Measurements from ENCODE around the gene SOCS6. TPM values are rescaled to one million over a fixed set of nuclear protein-coding genes. Genes with fewer than 3 reads are reported as not detected.

SOCS6 gene
- total and polyA plus RNA-seq, 2 of the 13 experiments (the other 11 are each of a cell fraction or from before 2014, with no cell fraction given), result 18.6 to 38.3 TPM

GRCh38 chr18:70335892-70336726 is 47.3 kb downstream of the SOCS6 start (continued):
- TF ChIP-seq ZNF749 (CRISPR knock-in tag; IDR thresholded peaks at IDR 0.05; ENCODE audit: borderline replicate concordance) (no peak), ZNF124 (CRISPR knock-in tag; IDR thresholded peaks at IDR 0.05) (0 out of 2 replicates have a peak, but pooled peaks have one; percentile 45), PATZ1 (CRISPR knock-in tag; IDR thresholded peaks at IDR 0.05) (peak; percentile 51; the same call in 1 of the 2 replicates), ZNF800 (CRISPR knock-in tag; IDR thresholded peaks at IDR 0.05) (no peak), GATA4 (IDR thresholded peaks at IDR 0.05; ENCODE audit: borderline replicate concordance, low read depth) (0 out of 2 replicates have a peak, but pooled peaks have one; percentile 63), CHD4 (IDR thresholded peaks at IDR 0.05; ENCODE audit: borderline replicate concordance, low read length) (no peak), GTF2F1 (IDR thresholded peaks at IDR 0.05; ENCODE audit: low read length) (no peak), ATF7 (IDR thresholded peaks at IDR 0.05) (0 out of 2 replicates have a peak, but pooled peaks have one; percentile 44), ATF7 (CRISPR knock-in tag; IDR thresholded peaks at IDR 0.05) (no peak; the same call in 1 of the 2 replicates), HOXD1 (CRISPR knock-in tag; IDR thresholded peaks at IDR 0.05) (peak; percentile 64; the same call in 1 of the 2 replicates), ZKSCAN5 (CRISPR knock-in tag; IDR thresholded peaks at IDR 0.05) (peak; percentile 93), GABPA (IDR thresholded peaks at IDR 0.05; ENCODE audit: low read depth, low read length) (no peak), GABPA (CRISPR knock-in tag; IDR thresholded peaks at IDR 0.05; ENCODE audit: low read depth) (0 out of 2 replicates have a peak, but pooled peaks have one; percentile 33), YEATS2 (CRISPR knock-in tag; IDR thresholded peaks at IDR 0.05; ENCODE audit: borderline replicate concordance) (peak; percentile 21; the same call in 1 of the 2 replicates), MAFK (conservative IDR thresholded peaks at IDR 0.05 in 1 of 2, IDR thresholded peaks at IDR 0.05 in 1 of 2; ENCODE audit: low read length in 2 of 2) (peak; percentile 8 to 23; a peak in 1 of 4 replicates), FOXO1 (CRISPR knock-in tag; IDR thresholded peaks at IDR 0.05) (peak; percentile 36; the same call in 1 of the 2 replicates), NR2F6 (IDR thresholded peaks at IDR 0.05) (peak; percentile 65), NR2F6 (CRISPR knock-in tag; IDR thresholded peaks at IDR 0.05) (peak; percentile 44; the same call in 1 of the 2 replicates), FOXP4 (CRISPR knock-in tag; IDR thresholded peaks at IDR 0.05) (peak; percentile 85), BRCA1 (CRISPR knock-in tag; IDR thresholded peaks at IDR 0.05) (no peak), ZSCAN30 (CRISPR knock-in tag; IDR thresholded peaks at IDR 0.05) (0 out of 2 replicates have a peak, but pooled peaks have one; percentile 48), ZFP90 (CRISPR knock-in tag; IDR thresholded peaks at IDR 0.05; ENCODE audit: borderline replicate concordance) (no peak), ZNF382 (CRISPR knock-in tag; IDR thresholded peaks at IDR 0.05; ENCODE audit: borderline replicate concordance) (no peak), STAG1 (CRISPR knock-in tag; IDR thresholded peaks at IDR 0.05) (peak; percentile 28; the same call in 1 of the 2 replicates), BHLHE40 (IDR thresholded peaks at IDR 0.05; ENCODE audit: low read length) (no peak), FOXK2 (IDR thresholded peaks at IDR 0.05) (0 out of 2 replicates have a peak, but pooled peaks have one; percentile 27), WIZ (CRISPR knock-in tag; IDR thresholded peaks at IDR 0.05) (0 out of 2 replicates have a peak, but pooled peaks have one; percentile 26)

Data from HepG2 (cell line).